ENCODE data around the gene OR10X1. TPM values are rescaled to one million over a fixed set of nuclear protein-coding genes. Genes with fewer than 3 reads are reported as not detected.

The OR10X1 gene
- total RNA-seq: not detected

GRCh38 chr1:158579733-158580132 is at the start of gene OR10X1:
Gene OR10X1 (minus strand): TSS chr1:158579899. CDS start chr1:158579899, 0 bp downstream.
- H3K4me1 Mint-ChIP-seq (ENCODE audit: low read depth): no peaks in the 10 kb centered on the region
- H3K27me3 Mint-ChIP-seq (ENCODE audit: low read depth): peaks cover 9% of the 10 kb centered on the region
- no peaks in the 10 kb centered on the region for H3K9me3 Mint-ChIP-seq
- no peak within 1 kb of the TSS for H3K27ac Mint-ChIP-seq
- no peak for DNase-seq
- no peak within 1 kb of the TSS for H3K4me3 Mint-ChIP-seq
- H3K36me3 Mint-ChIP-seq (ENCODE audit: low read depth): no peaks in the 10 kb centered on the region
- intact Hi-C loops (cut with micrococcal nuclease): no loop called here
- CTCF ChIA-PET: no interaction called here

- peaks cover 3% of the 10 kb centered on the region for H3K27me3 Mint-ChIP-seq (ENCODE audit: low read depth)
- H3K4me3 Mint-ChIP-seq: no peak overlapping the region
- H3K36me3 Mint-ChIP-seq (ENCODE audit: low read depth): no peaks in the 10 kb centered on the region
- DNase-seq: no peak
- CTCF ChIA-PET: no interaction called here
- H3K27ac Mint-ChIP-seq: no peak overlapping the region
- intact Hi-C loops (cut with micrococcal nuclease): no loop called here
- H3K4me1 Mint-ChIP-seq (ENCODE audit: low read depth): peaks cover 3% of the 10 kb centered on the region
- H3K9me3 Mint-ChIP-seq: no peaks in the 10 kb centered on the region
Measured at GRCh38 chr1:158613764-158614163, 34.1 kb upstream of the OR10X1 start.

DNA sequence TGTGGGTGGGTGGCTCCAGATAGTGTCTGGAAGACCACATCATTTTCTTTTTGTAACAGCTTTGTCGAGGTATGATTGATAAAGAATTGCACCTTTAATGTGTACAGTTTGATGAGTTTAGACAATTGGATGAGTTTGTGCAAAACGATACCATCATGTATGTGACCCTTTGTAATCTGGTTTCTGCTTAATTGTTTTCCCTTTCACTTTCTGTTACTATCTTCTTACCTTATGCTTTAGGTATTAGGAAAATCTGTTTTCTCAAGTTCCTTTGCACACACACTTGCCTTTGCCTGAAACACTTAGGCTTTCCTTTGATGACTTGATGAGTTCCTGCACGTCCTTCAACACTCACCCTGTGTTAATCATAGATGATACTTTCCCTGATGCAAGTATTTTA is 32.2 kb upstream of the OR10X1 start:
- CTCF ChIA-PET: no interaction called here
- H3K9me3 Mint-ChIP-seq: no peaks in the 10 kb centered on the region
- no peak overlapping the region for H3K4me3 Mint-ChIP-seq
- no peak for DNase-seq
- H3K27ac Mint-ChIP-seq: no peak overlapping the region
- H3K27me3 Mint-ChIP-seq (ENCODE audit: low read depth): peaks cover 2% of the 10 kb centered on the region
- peaks cover 3% of the 10 kb centered on the region for H3K4me1 Mint-ChIP-seq (ENCODE audit: low read depth)
- intact Hi-C loops (cut with micrococcal nuclease): no loop called here
- no peaks in the 10 kb centered on the region for H3K36me3 Mint-ChIP-seq (ENCODE audit: low read depth)

DNA sequence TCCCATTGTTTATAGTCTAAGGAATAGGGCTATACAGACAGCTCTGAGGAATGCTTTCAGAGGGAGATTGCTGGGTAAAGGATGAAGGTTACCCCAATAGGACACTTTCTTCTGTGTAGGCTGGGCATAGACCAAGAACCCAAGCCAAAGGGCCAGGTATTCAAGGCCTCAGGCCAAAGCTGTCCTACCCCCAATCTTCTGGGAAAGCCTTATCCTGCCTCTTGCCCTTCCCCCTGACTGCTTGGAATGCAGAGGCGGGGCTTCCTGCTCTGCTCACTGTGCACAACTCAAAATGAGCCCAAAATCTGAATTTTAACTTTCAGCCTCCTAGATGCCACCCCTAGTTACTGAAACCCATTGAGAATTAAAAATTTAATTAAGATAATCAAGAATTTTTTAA is 27.6 kb upstream of the OR10X1 start:
- CTCF ChIA-PET: no interaction called here

DNA sequence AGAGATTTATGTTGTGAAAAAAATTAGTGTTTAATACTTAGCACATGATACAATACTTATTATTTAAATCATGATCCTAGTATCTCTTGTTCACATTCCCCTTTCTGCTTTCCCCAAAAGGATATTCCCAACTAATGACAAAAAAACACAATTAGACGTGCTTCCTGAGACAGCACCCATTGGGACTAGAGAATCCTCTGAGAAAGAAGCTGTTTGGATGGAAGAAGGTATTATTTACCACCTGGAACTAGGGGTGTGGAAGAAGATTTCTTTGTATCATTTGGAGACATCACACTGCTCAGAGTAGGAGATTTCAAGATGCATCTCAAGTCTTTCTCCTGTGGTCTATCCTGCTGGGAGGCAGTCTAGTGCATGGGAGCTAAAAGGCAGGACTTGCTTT is 25.3 kb upstream of the OR10X1 start, which contains the start of gene OR10Z1:
TSS of gene OR10Z1 (plus strand) at position 301 of the 400 bp plus-strand sequence. CDS start 1,171 bp downstream, outside the sequence.
- intact Hi-C loops (cut with micrococcal nuclease): no loop called here
- H3K4me1 Mint-ChIP-seq (ENCODE audit: low read depth): no peaks in the 10 kb centered on the region
- DNase-seq: no peak
- H3K27me3 Mint-ChIP-seq (ENCODE audit: low read depth): peaks cover 5% of the 10 kb centered on the region
- H3K9me3 Mint-ChIP-seq: no peaks in the 10 kb centered on the region
- no peak within 1 kb of the TSS for H3K27ac Mint-ChIP-seq
- H3K4me3 Mint-ChIP-seq: no peak within 1 kb of the TSS
- H3K36me3 Mint-ChIP-seq (ENCODE audit: low read depth): no peaks in the 10 kb centered on the region
- CTCF ChIA-PET: no interaction called here

More for the DNA sequence above, 27.6 kb upstream of the OR10X1 start:
- Mint-ChIP-seq H3K27me3 (ENCODE audit: low read depth) (peaks cover 2% of the 10 kb centered on the region), H3K4me1 (ENCODE audit: low read depth) (peaks cover 3% of the 10 kb centered on the region), H3K9me3 (no peaks in the 10 kb centered on the region), H3K36me3 (ENCODE audit: low read depth) (no peaks in the 10 kb centered on the region), H3K4me3 (no peak overlapping the region), H3K27ac (no peak overlapping the region)
- intact Hi-C loops (cut with micrococcal nuclease): no loop called here
- no peak for DNase-seq

GRCh38 chr1:158600735-158601134 is 21.0 kb upstream of the OR10X1 start:
- H3K9me3 Mint-ChIP-seq: peaks cover 16% of the 10 kb centered on the region
- CTCF ChIA-PET: no interaction called here
- H3K36me3 Mint-ChIP-seq (ENCODE audit: low read depth): no peaks in the 10 kb centered on the region
- H3K4me1 Mint-ChIP-seq (ENCODE audit: low read depth): no peaks in the 10 kb centered on the region
- no peak for DNase-seq
- intact Hi-C loops (cut with micrococcal nuclease): no loop called here
- H3K4me3 Mint-ChIP-seq: no peak overlapping the region
- no peak overlapping the region for H3K27ac Mint-ChIP-seq
- H3K27me3 Mint-ChIP-seq (ENCODE audit: low read depth): peaks cover 15% of the 10 kb centered on the region

DNA sequence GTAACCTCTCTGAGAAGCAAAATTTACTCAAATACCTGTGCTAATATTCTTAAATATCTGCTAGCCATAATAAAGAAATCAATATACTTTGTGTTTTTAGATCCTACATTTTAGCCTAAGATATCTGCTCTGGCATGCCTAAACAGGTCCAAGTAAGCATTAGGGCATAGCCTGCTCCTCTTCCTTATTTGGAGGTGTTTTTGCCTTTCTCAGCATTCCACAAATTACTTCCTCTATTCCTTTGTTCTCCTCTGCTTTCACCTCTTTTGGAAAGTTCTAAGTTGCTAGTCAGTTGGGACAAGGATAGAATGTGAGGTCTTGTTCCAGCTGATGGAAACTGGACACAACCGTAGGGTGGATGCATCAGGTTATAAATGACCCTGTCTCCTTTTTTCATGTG is 7.2 kb upstream of the OR10X1 start:
- no peak for DNase-seq
- CTCF ChIA-PET: no interaction called here
- Mint-ChIP-seq H3K36me3 (ENCODE audit: low read depth) (no peaks in the 10 kb centered on the region), H3K27ac (no peak overlapping the region), H3K27me3 (ENCODE audit: low read depth) (peaks cover 5% of the 10 kb centered on the region), H3K4me3 (no peak overlapping the region), H3K4me1 (ENCODE audit: low read depth) (no peaks in the 10 kb centered on the region), H3K9me3 (peaks cover 4% of the 10 kb centered on the region)
- intact Hi-C loops (cut with micrococcal nuclease): no loop called here

DNA sequence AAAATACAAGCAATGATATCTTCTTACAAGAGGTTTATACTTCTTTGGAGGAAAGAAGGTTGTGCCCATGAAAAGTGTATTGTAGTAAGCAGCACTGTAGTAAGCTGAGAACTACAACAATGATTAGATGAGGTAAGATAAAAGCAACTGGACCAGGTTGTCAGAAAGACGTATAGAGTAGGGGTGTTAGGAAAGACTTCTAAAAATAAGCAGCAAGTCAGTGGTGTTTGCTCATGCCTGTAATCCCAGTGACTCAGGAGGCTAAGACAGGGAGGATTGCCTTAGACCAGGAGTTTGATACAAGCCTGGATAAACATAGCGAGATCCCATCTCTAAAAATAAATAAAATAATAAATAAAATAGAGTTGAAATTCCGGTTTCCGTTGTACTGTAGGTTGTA is 4.3 kb upstream of the OR10X1 start:
- no peak overlapping the region for H3K27ac Mint-ChIP-seq
- CTCF ChIA-PET: no interaction called here
- no peaks in the 10 kb centered on the region for H3K36me3 Mint-ChIP-seq (ENCODE audit: low read depth)
- peaks cover 3% of the 10 kb centered on the region for H3K27me3 Mint-ChIP-seq (ENCODE audit: low read depth)
- DNase-seq: no peak
- no peaks in the 10 kb centered on the region for H3K4me1 Mint-ChIP-seq (ENCODE audit: low read depth)
- intact Hi-C loops (cut with micrococcal nuclease): no loop called here
- peaks cover 4% of the 10 kb centered on the region for H3K9me3 Mint-ChIP-seq
- H3K4me3 Mint-ChIP-seq: no peak overlapping the region

DNA sequence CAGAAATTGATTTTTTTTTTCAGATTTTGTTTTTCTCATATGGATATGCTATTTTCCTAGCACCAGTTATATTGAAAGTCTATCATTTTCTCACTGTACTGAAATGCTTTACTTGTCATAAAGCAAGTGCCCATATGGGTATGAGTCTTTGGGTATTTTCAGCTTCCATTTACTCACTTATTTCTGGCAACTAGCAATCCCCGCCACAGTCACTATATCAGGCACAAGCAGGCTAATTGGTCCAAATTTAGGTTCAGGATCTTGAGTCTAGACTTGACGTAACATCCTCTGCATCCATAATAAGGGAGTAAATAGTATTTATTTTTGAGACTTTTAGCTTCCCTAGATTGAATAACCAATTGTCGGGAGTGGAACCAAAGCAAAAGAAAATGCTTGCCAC is 2.1 kb downstream of the OR10X1 start:
- Mint-ChIP-seq H3K4me1 (ENCODE audit: low read depth) (no peaks in the 10 kb centered on the region), H3K27me3 (ENCODE audit: low read depth) (peaks cover 12% of the 10 kb centered on the region), H3K27ac (no peak overlapping the region), H3K36me3 (ENCODE audit: low read depth) (no peaks in the 10 kb centered on the region), H3K9me3 (no peaks in the 10 kb centered on the region), H3K4me3 (no peak overlapping the region)
- no peak for DNase-seq
- intact Hi-C loops (cut with micrococcal nuclease): no loop called here
- CTCF ChIA-PET: no interaction called here

GRCh38 chr1:158572226-158572625 is 7.5 kb downstream of the OR10X1 start:
- DNase-seq: no peak
- H3K36me3 Mint-ChIP-seq (ENCODE audit: low read depth): no peaks in the 10 kb centered on the region
- no peak overlapping the region for H3K4me3 Mint-ChIP-seq
- CTCF ChIA-PET: no interaction called here
- H3K27me3 Mint-ChIP-seq (ENCODE audit: low read depth): peaks cover 12% of the 10 kb centered on the region
- H3K27ac Mint-ChIP-seq: no peak overlapping the region
- intact Hi-C loops (cut with micrococcal nuclease): no loop called here
- H3K9me3 Mint-ChIP-seq: no peaks in the 10 kb centered on the region
- H3K4me1 Mint-ChIP-seq (ENCODE audit: low read depth): no peaks in the 10 kb centered on the region

DNA sequence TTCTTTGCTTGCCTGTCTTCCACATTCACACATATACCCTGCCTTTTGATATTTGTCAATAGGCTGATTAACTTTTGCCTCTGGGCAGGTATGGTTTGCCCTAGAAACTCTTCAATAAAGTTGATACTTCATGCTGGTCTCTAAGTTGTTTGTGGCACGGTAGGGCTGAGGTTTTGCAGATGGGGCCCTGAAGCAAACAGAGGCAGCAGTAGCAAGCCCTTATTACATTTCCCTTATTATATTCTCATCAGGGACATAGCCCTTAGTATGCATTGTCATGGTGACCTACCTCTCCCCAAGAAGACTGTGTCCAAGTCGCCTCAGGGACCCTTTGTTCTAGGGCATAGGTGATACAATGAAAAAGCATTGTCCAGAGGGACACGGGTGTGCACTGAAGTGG is 9.2 kb downstream of the OR10X1 start, which contains the start of gene OR6P1:
TSS of gene OR6P1 (minus strand) at position 101 of the 400 bp plus-strand sequence. CDS start 6,976 bp downstream, outside the sequence.
- H3K27ac Mint-ChIP-seq: no peak within 1 kb of the TSS
- DNase-seq: no peak
- H3K9me3 Mint-ChIP-seq: no peaks in the 10 kb centered on the region
- intact Hi-C loops (cut with micrococcal nuclease): no loop called here
- peaks cover 12% of the 10 kb centered on the region for H3K27me3 Mint-ChIP-seq (ENCODE audit: low read depth)
- H3K4me3 Mint-ChIP-seq: no peak within 1 kb of the TSS
- H3K4me1 Mint-ChIP-seq (ENCODE audit: low read depth): no peaks in the 10 kb centered on the region
- no peaks in the 10 kb centered on the region for H3K36me3 Mint-ChIP-seq (ENCODE audit: low read depth)
- CTCF ChIA-PET: interaction anchor here (1.5 kb wide), 1 partner anchor 32 kb away, joined by 3 read pairs; no protein-coding TSS in a partner anchor

GRCh38 chr1:158564608-158565007 is 15.1 kb downstream of the OR10X1 start:
- intact Hi-C loops (cut with micrococcal nuclease): no loop called here
- H3K4me3 Mint-ChIP-seq: no peak overlapping the region
- no peaks in the 10 kb centered on the region for H3K36me3 Mint-ChIP-seq (ENCODE audit: low read depth)
- peaks cover 12% of the 10 kb centered on the region for H3K27me3 Mint-ChIP-seq (ENCODE audit: low read depth)
- CTCF ChIA-PET: no interaction called here
- no peak overlapping the region for H3K27ac Mint-ChIP-seq
- no peaks in the 10 kb centered on the region for H3K9me3 Mint-ChIP-seq
- no peaks in the 10 kb centered on the region for H3K4me1 Mint-ChIP-seq (ENCODE audit: low read depth)
- no peak for DNase-seq

DNA sequence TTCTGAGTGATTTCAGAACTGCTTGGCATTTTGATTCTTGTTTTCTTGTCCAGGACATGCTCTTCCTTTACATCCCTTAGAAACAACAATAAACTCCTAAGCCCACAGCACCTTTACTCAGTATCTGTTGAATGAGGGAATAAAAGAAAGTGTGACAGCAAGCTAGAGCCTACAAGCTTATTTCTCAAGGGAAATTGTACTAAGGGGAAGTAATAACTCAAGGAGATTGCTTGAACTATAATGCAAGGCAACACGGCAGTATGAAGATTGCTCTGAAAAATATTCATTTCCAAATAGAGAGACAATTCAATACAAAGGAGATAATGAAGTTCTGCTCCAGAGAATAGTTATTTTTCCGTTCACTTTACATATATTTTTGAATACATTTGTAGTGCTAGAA is 15.8 kb downstream of the OR10X1 start:
- H3K4me1 Mint-ChIP-seq (ENCODE audit: low read depth): no peaks in the 10 kb centered on the region
- H3K36me3 Mint-ChIP-seq (ENCODE audit: low read depth): no peaks in the 10 kb centered on the region
- H3K27ac Mint-ChIP-seq: no peak overlapping the region
- no peak overlapping the region for H3K4me3 Mint-ChIP-seq
- CTCF ChIA-PET: interaction anchor here (1.0 kb wide), 1 partner anchor 43 kb away, joined by 3 read pairs; no protein-coding TSS in a partner anchor
- peaks cover 16% of the 10 kb centered on the region for H3K27me3 Mint-ChIP-seq (ENCODE audit: low read depth)
- H3K9me3 Mint-ChIP-seq: no peaks in the 10 kb centered on the region
- intact Hi-C loops (cut with micrococcal nuclease): no loop called here
- no peak for DNase-seq

GRCh38 chr1:158559696-158560095 is 20.0 kb downstream of the OR10X1 start:
- Mint-ChIP-seq H3K4me3 (no peak overlapping the region), H3K27me3 (ENCODE audit: low read depth) (peaks cover 13% of the 10 kb centered on the region), H3K36me3 (ENCODE audit: low read depth) (no peaks in the 10 kb centered on the region), H3K4me1 (ENCODE audit: low read depth) (no peaks in the 10 kb centered on the region), H3K9me3 (no peaks in the 10 kb centered on the region), H3K27ac (no peak overlapping the region)
- intact Hi-C loops (cut with micrococcal nuclease): no loop called here
- no peak for DNase-seq
- CTCF ChIA-PET: no interaction called here

All from activated naive CD4-positive, alpha-beta T cell treated with anti-CD3 and anti-CD28 coated beads for 36 hours (primary cell).